ENCODE results near the gene TRIM58. TPM values are rescaled to one million over a fixed set of nuclear protein-coding genes. Genes with fewer than 3 reads are reported as not detected.

Gene TRIM58
- total and polyA plus RNA-seq, 7 donors, result 0.04 to 2.4 (median 0.11) TPM; not detected in 1

DNA sequence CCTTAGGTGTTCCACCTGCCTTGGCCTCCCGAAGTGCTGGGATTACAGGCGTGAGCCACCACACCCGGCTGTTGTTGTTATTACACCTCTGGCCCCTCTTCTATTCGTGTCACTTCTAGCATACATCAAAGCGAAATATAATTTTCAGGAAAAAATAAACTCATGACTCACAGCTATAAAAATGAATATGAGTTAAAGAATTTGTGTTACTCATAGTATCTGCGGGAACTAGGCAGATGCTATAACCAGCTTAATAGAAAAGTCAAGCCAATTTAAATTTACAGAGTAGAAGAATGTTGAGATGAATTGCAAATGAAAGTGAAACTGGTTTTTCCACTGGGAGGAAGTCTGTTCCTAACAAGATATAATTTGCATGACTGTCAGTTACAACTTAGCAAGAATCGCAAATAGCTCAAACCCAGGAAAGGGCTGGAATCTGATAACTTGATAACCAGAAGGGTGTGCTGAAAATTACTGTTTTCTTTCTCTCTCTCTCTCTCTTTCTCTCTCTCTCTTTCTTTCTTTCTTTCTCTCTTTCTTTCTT is 49.6 kb downstream of the TRIM58 start:
- Histone ChIP-seq H3K36me3 (ENCODE audit: insufficient read depth in 1 of 2, low read depth in 1 of 2) (no peaks in the 10 kb centered on the region), H3K4me3 (peak overlapping the region; percentile 1), H3K9me3 (no peaks in the 10 kb centered on the region), H3K27me3 (ENCODE audit: insufficient read depth in 3 of 3, low read length in 2 of 3) (no peaks in the 10 kb centered on the region), H3K27ac (no peak overlapping the region), H3K4me1 (no peaks in the 10 kb centered on the region)
- WGBS, 3 donors, result 46 to 52% (median 49%) methylated on average over 7 of the region's 7 CpGs
- DNase-seq (no peak), ATAC-seq (no peak)
- TF ChIP-seq, protein P1, sequence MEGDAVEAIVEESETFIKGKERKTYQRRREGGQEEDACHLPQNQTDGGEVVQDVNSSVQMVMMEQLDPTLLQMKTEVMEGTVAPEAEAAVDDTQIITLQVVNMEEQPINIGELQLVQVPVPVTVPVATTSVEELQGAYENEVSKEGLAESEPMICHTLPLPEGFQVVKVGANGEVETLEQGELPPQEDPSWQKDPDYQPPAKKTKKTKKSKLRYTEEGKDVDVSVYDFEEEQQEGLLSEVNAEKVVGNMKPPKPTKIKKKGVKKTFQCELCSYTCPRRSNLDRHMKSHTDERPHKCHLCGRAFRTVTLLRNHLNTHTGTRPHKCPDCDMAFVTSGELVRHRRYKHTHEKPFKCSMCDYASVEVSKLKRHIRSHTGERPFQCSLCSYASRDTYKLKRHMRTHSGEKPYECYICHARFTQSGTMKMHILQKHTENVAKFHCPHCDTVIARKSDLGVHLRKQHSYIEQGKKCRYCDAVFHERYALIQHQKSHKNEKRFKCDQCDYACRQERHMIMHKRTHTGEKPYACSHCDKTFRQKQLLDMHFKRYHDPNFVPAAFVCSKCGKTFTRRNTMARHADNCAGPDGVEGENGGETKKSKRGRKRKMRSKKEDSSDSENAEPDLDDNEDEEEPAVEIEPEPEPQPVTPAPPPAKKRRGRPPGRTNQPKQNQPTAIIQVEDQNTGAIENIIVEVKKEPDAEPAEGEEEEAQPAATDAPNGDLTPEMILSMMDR (IDR thresholded peaks at IDR 0.05), result no peak
- intact Hi-C loops (cut with DNase I), result no loop called here

DNA sequence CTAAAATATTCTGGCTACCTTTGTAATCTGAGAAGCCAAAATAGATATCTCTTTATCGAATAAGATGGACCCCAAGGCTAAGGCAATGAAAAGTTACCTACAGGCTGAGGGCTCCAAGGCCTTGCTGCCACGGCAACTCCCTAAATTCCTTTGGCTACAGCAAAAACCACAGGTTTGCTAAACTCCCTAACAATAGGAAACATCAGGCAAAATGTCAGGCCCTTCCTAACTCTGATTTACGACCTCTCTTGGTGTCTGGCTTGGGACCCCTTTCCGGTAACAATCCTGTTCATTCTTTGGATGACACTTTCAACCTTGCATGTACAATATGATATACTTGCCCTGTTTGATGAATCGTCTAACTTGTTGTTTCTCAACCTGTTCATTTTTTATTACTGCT is 51.8 kb downstream of the TRIM58 start:
- no peaks in the 10 kb centered on the region for H3K27me3 ChIP-seq (ENCODE audit: insufficient read depth in 3 of 3, low read length in 2 of 3)
- no peak overlapping the region for H3K27ac ChIP-seq
- DNase-seq (no peak), ATAC-seq (no peak)
- no peaks in the 10 kb centered on the region for H3K36me3 ChIP-seq (ENCODE audit: insufficient read depth in 1 of 2, low read depth in 1 of 2)
- WGBS, 3 donors, result 71 to 78% (median 75%) methylated on average over 5 of the region's 5 CpGs
- TF ChIP-seq, protein P1 (IDR thresholded peaks at IDR 0.05), result no peak
- intact Hi-C loops (cut with DNase I), result no loop called here
- H3K9me3 ChIP-seq, result no peaks in the 10 kb centered on the region
- H3K4me3 ChIP-seq, result no peak overlapping the region
- no peaks in the 10 kb centered on the region for H3K4me1 ChIP-seq

DNA sequence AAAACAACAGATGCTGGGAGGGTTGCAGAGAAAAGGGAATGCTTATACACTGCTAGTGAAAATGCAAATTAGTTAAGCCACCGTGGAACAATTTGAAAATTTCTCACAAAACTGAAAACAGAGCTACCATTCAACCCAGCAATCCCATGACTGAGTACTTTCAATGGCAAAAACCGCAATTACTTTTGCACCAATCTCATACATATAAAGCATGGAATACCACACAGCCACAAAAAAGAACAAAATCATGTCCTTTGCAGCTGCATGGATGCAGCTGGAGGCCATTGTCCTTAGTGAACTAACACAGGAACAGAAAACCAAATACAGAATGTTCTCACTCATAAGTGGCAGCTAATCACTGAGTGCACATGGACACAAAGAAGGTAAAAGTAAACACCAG is 56.8 kb downstream of the TRIM58 start:
- H3K4me3 ChIP-seq, result no peak overlapping the region
- ATAC-seq, result no peak
- no peaks in the 10 kb centered on the region for H3K4me1 ChIP-seq
- H3K9me3 ChIP-seq, result no peaks in the 10 kb centered on the region
- TF ChIP-seq, protein P1 (IDR thresholded peaks at IDR 0.05), result no peak
- DNase-seq, result no peak
- intact Hi-C loops (cut with DNase I), result no loop called here
- 69 to 76% (median 74%) methylated on average over 2 of the region's 2 CpGs for WGBS, 3 donors
- no peaks in the 10 kb centered on the region for H3K36me3 ChIP-seq (ENCODE audit: insufficient read depth in 1 of 2, low read depth in 1 of 2)
- no peak overlapping the region for H3K27ac ChIP-seq
- no peaks in the 10 kb centered on the region for H3K27me3 ChIP-seq (ENCODE audit: insufficient read depth in 3 of 3, low read length in 2 of 3)

DNA sequence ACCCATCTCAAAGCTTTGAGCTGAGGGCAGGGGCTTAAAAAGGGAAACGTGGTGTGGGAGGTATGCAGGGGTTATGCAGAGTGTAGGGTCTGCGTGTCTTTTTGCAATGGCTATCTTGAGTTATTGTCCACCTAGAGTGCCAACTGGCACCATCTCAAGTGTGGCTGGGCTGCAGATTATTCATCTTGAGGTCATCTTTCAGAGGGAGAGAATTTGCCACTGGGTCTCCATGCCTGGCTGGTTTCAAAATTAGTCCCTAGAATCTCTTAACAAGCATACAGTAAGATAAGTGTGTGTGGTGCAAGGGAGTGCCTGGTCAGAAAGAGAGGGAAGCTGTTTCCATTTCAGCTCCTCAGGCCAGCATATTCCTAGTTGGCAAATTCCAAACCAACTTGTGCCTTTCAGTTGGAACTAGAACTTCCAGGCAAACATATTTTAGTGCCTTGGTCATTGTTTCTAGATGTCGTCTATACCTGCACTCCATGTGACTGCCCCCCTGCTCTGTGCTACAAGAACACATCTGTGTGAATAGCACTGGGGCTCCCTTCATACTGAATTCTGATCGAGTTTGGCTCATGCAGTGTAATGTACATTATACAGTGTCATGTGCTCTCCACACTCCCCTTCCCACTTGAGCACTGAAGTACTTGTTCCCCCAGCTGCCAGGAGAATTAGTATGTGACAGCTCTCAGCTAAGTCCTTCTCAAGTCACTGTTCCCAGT is 58.1 kb downstream of the TRIM58 start:
- Histone ChIP-seq H3K9me3 (no peaks in the 10 kb centered on the region), H3K36me3 (ENCODE audit: insufficient read depth in 1 of 2, low read depth in 1 of 2) (no peaks in the 10 kb centered on the region), H3K27me3 (ENCODE audit: insufficient read depth in 3 of 3, low read length in 2 of 3) (no peaks in the 10 kb centered on the region), H3K4me1 (no peaks in the 10 kb centered on the region), H3K27ac (no peak overlapping the region), H3K4me3 (no peak overlapping the region)
- DNase-seq (no peak), ATAC-seq (no peak)
- TF ChIP-seq, protein P1 (IDR thresholded peaks at IDR 0.05), result no peak
- intact Hi-C loops (cut with DNase I), result no loop called here
- WGBS, 3 donors, result 46 to 57% (median 47%) methylated on average over 4 of the region's 4 CpGs
